DND-41 (cell line): ENCODE measurements around the gene FAM76B.
A peak's percentile ranks its signal among the peaks of the same experiment; 100 is the strongest.

Experiments used
- ATAC-seq: fragments of 200-7000 bp; cut with Tn5 transposase; 3 replicates; pipeline ENCODE4 v1.9.1; 2021; ENCODE audit warnings: low read depth; ENCODE audit not compliant: insufficient read depth
- DNase-seq: peaks from one replicate; pipeline ENCODE4 v3.0.0-alpha.2; 2020
- H2AFZ ChIP-seq: 2 replicates; pipeline ENCODE4 v1.6.0; 2012; ENCODE audit warnings: low read depth, low read length
- H3K27ac ChIP-seq: 2 replicates; pipeline ENCODE4 v1.5.1; 2012; ENCODE audit warnings: low read length, inconsistent platforms
- H3K27me3 ChIP-seq: fragments of 200-600 bp; sonication (generic); 2 replicates; pipeline ENCODE4 v1.6.0; 2012; ENCODE audit warnings: low read length, mild to moderate bottlenecking, inconsistent platforms; ENCODE audit not compliant: insufficient read depth, poor library complexity
- H3K36me3 ChIP-seq: 2 replicates; pipeline ENCODE4 v1.5.1; 2012; ENCODE audit warnings: low read length, inconsistent platforms; ENCODE audit not compliant: insufficient read depth
- H3K4me1 ChIP-seq: 2 replicates; pipeline ENCODE4 v1.5.1; 2012; ENCODE audit warnings: mild to moderate bottlenecking, low read length; ENCODE audit not compliant: insufficient read depth
- H3K4me2 ChIP-seq: 2 replicates; pipeline ENCODE4 v1.6.0; 2012; ENCODE audit warnings: mild to moderate bottlenecking, moderate library complexity, low read length, inconsistent platforms; ENCODE audit not compliant: insufficient read depth
- H3K4me3 ChIP-seq, 2 experiments: fragments of 200-600 bp in 1 of 2; shearing (Covaris generic) in 1 of 2; 2 replicates each; pipeline ENCODE4 v1.5.1; 2012 to 2016; ENCODE audit warnings: inconsistent platforms in 2 of 2, low read length in 2 of 2, mild to moderate bottlenecking in 2 of 2, low read depth in 1 of 2, moderate library complexity in 1 of 2
- H3K79me2 ChIP-seq: 2 replicates; pipeline ENCODE4 v1.6.0; 2012; ENCODE audit warnings: low read length, inconsistent platforms; ENCODE audit not compliant: insufficient read depth
- H3K9ac ChIP-seq: 2 replicates; pipeline ENCODE4 v1.6.0; 2012; ENCODE audit warnings: low read depth, mild to moderate bottlenecking, inconsistent platforms, low read length, moderate library complexity
- H3K9me3 ChIP-seq: 2 replicates; pipeline ENCODE4 v1.5.1; 2012; ENCODE audit warnings: low read length, moderate library complexity, mild to moderate bottlenecking, inconsistent platforms; ENCODE audit not compliant: insufficient read depth, severe bottlenecking
- H4K20me1 ChIP-seq: 2 replicates; pipeline ENCODE4 v1.6.0; 2012; ENCODE audit warnings: low read length; ENCODE audit not compliant: insufficient read depth
- EZH2 ChIP-seq: IDR thresholded peaks from 3 replicates; pipeline ENCODE4 v1.6.1; 2012; ENCODE audit warnings: borderline replicate concordance, low read depth, mild to moderate bottlenecking, moderate library complexity, low read length, inconsistent platforms; ENCODE audit not compliant: severe bottlenecking
- TF ChIP-seq, protein P1 (sequence below): IDR thresholded peaks from 2 replicates; pipeline ENCODE4 v1.5.1; 2012; ENCODE audit warnings: borderline replicate concordance, low read length, moderate library complexity, mild to moderate bottlenecking; ENCODE audit not compliant: poor library complexity, severe bottlenecking; ENCODE audit errors: extremely low read depth

Gene FAM76B

GRCh38 chr11:95799546-95799945, 10.0 kb upstream of the FAM76B start:
- TF ChIP-seq, protein P1, sequence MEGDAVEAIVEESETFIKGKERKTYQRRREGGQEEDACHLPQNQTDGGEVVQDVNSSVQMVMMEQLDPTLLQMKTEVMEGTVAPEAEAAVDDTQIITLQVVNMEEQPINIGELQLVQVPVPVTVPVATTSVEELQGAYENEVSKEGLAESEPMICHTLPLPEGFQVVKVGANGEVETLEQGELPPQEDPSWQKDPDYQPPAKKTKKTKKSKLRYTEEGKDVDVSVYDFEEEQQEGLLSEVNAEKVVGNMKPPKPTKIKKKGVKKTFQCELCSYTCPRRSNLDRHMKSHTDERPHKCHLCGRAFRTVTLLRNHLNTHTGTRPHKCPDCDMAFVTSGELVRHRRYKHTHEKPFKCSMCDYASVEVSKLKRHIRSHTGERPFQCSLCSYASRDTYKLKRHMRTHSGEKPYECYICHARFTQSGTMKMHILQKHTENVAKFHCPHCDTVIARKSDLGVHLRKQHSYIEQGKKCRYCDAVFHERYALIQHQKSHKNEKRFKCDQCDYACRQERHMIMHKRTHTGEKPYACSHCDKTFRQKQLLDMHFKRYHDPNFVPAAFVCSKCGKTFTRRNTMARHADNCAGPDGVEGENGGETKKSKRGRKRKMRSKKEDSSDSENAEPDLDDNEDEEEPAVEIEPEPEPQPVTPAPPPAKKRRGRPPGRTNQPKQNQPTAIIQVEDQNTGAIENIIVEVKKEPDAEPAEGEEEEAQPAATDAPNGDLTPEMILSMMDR: no peak
- no peak for TF ChIP-seq EZH2
- Histone ChIP-seq H3K4me1 (peaks cover 5% of the 10 kb centered on the region; the same call in 1 of the 2 replicates), H3K27me3 (no peaks in the 10 kb centered on the region), H2AFZ (no peak overlapping the region), H3K4me3 (no peak overlapping the region), H3K9ac (no peak overlapping the region), H3K4me2 (no peak overlapping the region), H3K36me3 (peaks cover 60% of the 10 kb centered on the region), H3K27ac (no peak overlapping the region), H3K9me3 (no peaks in the 10 kb centered on the region), H4K20me1 (peaks cover 26% of the 10 kb centered on the region), H3K79me2 (peaks cover 61% of the 10 kb centered on the region)
- DNase-seq (no peak), ATAC-seq (no peak)

- TF ChIP-seq, protein P1: no peak
- no peak for TF ChIP-seq EZH2
- Histone ChIP-seq H3K79me2 (peaks cover 91% of the 10 kb centered on the region), H3K4me2 (no peak overlapping the region), H3K4me3 (no peak overlapping the region), H3K9ac (no peak overlapping the region), H3K27ac (no peak overlapping the region), H3K4me1 (peaks cover 33% of the 10 kb centered on the region), H2AFZ (no peak overlapping the region), H3K36me3 (peaks cover 38% of the 10 kb centered on the region), H3K27me3 (no peaks in the 10 kb centered on the region), H4K20me1 (peaks cover 49% of the 10 kb centered on the region), H3K9me3 (no peaks in the 10 kb centered on the region)
- DNase-seq: no peak
- no peak for ATAC-seq
Measured at GRCh38 chr11:95796501-95796900, 6.9 kb upstream of the FAM76B start.

GRCh38 chr11:95795627-95796295, 6.2 kb upstream of the FAM76B start:
- no peaks in the 10 kb centered on the region for H3K27me3 ChIP-seq
- H3K4me3 ChIP-seq: no peak overlapping the region
- no peak overlapping the region for H2AFZ ChIP-seq
- no peak for DNase-seq
- H3K4me1 ChIP-seq: peaks cover 34% of the 10 kb centered on the region
- peaks cover 52% of the 10 kb centered on the region for H4K20me1 ChIP-seq
- no peak for ATAC-seq
- TF ChIP-seq EZH2: no peak
- TF ChIP-seq, protein P1: no peak
- no peaks in the 10 kb centered on the region for H3K9me3 ChIP-seq
- no peak overlapping the region for H3K9ac ChIP-seq
- no peak overlapping the region for H3K27ac ChIP-seq
- peaks cover 94% of the 10 kb centered on the region for H3K79me2 ChIP-seq
- peak overlapping the region; percentile 2; the same call in 1 of the 2 replicates for H3K4me2 ChIP-seq
- peaks cover 30% of the 10 kb centered on the region for H3K36me3 ChIP-seq
